Smooth muscle cell (in vitro differentiated cells): ENCODE data around the gene HK3. TPM values are rescaled to one million over a fixed set of nuclear protein-coding genes. Genes with fewer than 3 reads are reported as not detected.

Source experiments
- DNase-seq: peaks from one replicate; lab custom pipeline; 2025; ENCODE audit not compliant: unreplicated experiment; lab: John Stamatoyannopoulos, UW
- H2AFZ ChIP-seq: fragments of 200-600 bp; sonication (generic); 2 replicates; pipeline ENCODE4 v1.6.0; 2016; ENCODE audit warnings: antibody characterized with exemption, low read depth, mild to moderate bottlenecking
- H3F3A ChIP-seq: fragments of 200-600 bp; sonication (generic); 2 replicates; pipeline ENCODE4 v1.6.0; 2017; ENCODE audit warnings: antibody characterized with exemption, low read depth
- H3K27ac ChIP-seq: fragments of 200-600 bp; sonication (generic); 2 replicates; pipeline ENCODE4 v1.5.1; 2016; ENCODE audit warnings: low read depth, mild to moderate bottlenecking
- H3K27me3 ChIP-seq: fragments of 200-600 bp; sonication (generic); 2 replicates; pipeline ENCODE4 v1.6.1; 2016; ENCODE audit warnings: low read depth, mild to moderate bottlenecking
- H3K36me3 ChIP-seq: fragments of 200-600 bp; sonication (generic); 2 replicates; pipeline ENCODE4 v1.5.1; 2016; ENCODE audit warnings: low read depth
- H3K4me1 ChIP-seq: fragments of 200-600 bp; sonication (generic); 2 replicates; pipeline ENCODE4 v1.5.1; 2016; ENCODE audit warnings: low read depth
- H3K4me2 ChIP-seq: fragments of 200-600 bp; sonication (generic); 2 replicates; pipeline ENCODE4 v1.6.0; 2016; ENCODE audit warnings: mild to moderate bottlenecking
- H3K4me3 ChIP-seq: fragments of 200-600 bp; sonication (generic); 2 replicates; pipeline ENCODE4 v1.5.1; 2016; ENCODE audit warnings: mild to moderate bottlenecking
- H3K79me2 ChIP-seq: fragments of 200-600 bp; sonication (generic); 2 replicates; pipeline ENCODE4 v1.6.0; 2016; ENCODE audit warnings: low read depth, mild to moderate bottlenecking
- H3K9ac ChIP-seq: fragments of 200-600 bp; sonication (generic); 2 replicates; pipeline ENCODE4 v1.6.0; 2016; ENCODE audit warnings: low read depth
- H3K9me3 ChIP-seq: fragments of 200-600 bp; sonication (generic); replicated peaks from 2 replicates; pipeline ENCODE4 v1.5.1; 2016; ENCODE audit warnings: low read depth
- H4K20me1 ChIP-seq: fragments of 200-600 bp; sonication (generic); 2 replicates; pipeline ENCODE4 v1.6.0; 2016; ENCODE audit warnings: low read depth
- CTCF ChIP-seq: fragments of 200-600 bp; sonication (generic); IDR thresholded peaks from 2 replicates; pipeline ENCODE4 v1.5.1; 2017; ENCODE audit warnings: borderline replicate concordance, mild to moderate bottlenecking, antibody characterized with exemption; ENCODE audit not compliant: insufficient read depth, poor library complexity, severe bottlenecking
- WGBS: methylation state at CpG from one replicate; pipeline ENCODE4 v1.1.7; 2016; ENCODE audit warnings: low lambda C conversion rate; 5-methylcytosine and 5-hydroxymethylcytosine counted together
- polyA plus RNA-seq: library from polyadenylated mRNA; unstranded; fragments of >200 nt; fragmentation: Nextera tagmentation; extraction: Ambion mirVana; gene quantifications from 2 replicates; pipeline ENCODE4 v1.2.1, GENCODE V29; 2016
- total RNA-seq: library from RNA; depleted of rRNA; stranded (reverse); fragments of >200 nt; gene quantifications from 2 replicates; pipeline ENCODE4 v1.2.3, GENCODE V29; 2014

Gene HK3
- total and polyA plus RNA-seq, 2 experiments from 2014 or later: not detected

GRCh38 chr5:176934309-176934930, 35.3 kb upstream of the HK3 start:
- Histone ChIP-seq H3K4me1 (no peaks in the 10 kb centered on the region), H3K9me3 (no peaks in the 10 kb centered on the region), H3K4me2 (no peak overlapping the region), H4K20me1 (peaks cover 55% of the 10 kb centered on the region), H3K36me3 (peaks cover 8% of the 10 kb centered on the region), H3F3A (no peaks in the 10 kb centered on the region), H3K27ac (no peak overlapping the region), H3K4me3 (no peak overlapping the region), H2AFZ (no peak overlapping the region), H3K9ac (no peak overlapping the region), H3K27me3 (no peaks in the 10 kb centered on the region), H3K79me2 (no peaks in the 10 kb centered on the region)
- no peak for TF ChIP-seq CTCF
- DNase-seq: no peak
- 90% methylated on average over 7 of the region's 7 CpGs for WGBS

- H4K20me1 ChIP-seq: peaks cover 50% of the 10 kb centered on the region
- no peak overlapping the region for H3K4me2 ChIP-seq
- H3K27me3 ChIP-seq: no peaks in the 10 kb centered on the region
- peaks cover 5% of the 10 kb centered on the region for H3K79me2 ChIP-seq
- H3K36me3 ChIP-seq: peaks cover 8% of the 10 kb centered on the region
- no peak for TF ChIP-seq CTCF
- no peaks in the 10 kb centered on the region for H3K4me1 ChIP-seq
- no peak overlapping the region for H2AFZ ChIP-seq
- no peak overlapping the region for H3K9ac ChIP-seq
- H3K27ac ChIP-seq: no peak overlapping the region
- 100% methylated on average over 1 of the region's 1 CpG for WGBS
- H3F3A ChIP-seq: no peaks in the 10 kb centered on the region
- H3K4me3 ChIP-seq: no peak overlapping the region
- H3K9me3 ChIP-seq: no peaks in the 10 kb centered on the region
- no peak for DNase-seq
Measured at GRCh38 chr5:176929654-176930053, 30.5 kb upstream of the HK3 start.

DNA sequence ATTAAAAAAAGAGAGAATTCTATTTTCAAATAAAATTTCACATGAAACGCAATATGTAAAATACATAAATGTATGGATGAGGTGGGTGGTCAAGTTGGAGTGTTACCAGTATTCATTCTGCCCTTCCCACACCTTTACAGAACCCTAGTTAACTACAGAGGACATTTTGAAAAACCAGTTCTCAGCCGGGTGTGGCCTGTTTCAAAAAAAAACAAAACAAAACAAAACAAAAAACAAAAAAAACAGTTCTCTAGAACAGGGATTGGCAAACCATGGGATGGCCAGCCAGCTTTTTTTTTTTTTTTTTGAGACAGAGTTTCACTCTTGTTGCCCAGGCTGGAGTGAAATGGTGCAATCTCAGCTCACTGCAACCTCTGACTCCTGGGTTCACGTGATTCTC, 28.4 kb upstream of the HK3 start:
- no peak overlapping the region for H3K9ac ChIP-seq
- no peak overlapping the region for H2AFZ ChIP-seq
- H3K27me3 ChIP-seq: no peaks in the 10 kb centered on the region
- peaks cover 4% of the 10 kb centered on the region for H3K4me1 ChIP-seq
- TF ChIP-seq CTCF: no peak
- no peak overlapping the region for H3K4me3 ChIP-seq
- H3K4me2 ChIP-seq: no peak overlapping the region
- peaks cover 5% of the 10 kb centered on the region for H3K79me2 ChIP-seq
- no peaks in the 10 kb centered on the region for H3F3A ChIP-seq
- no peak for DNase-seq
- H3K9me3 ChIP-seq: no peaks in the 10 kb centered on the region
- no peak overlapping the region for H3K27ac ChIP-seq
- peaks cover 59% of the 10 kb centered on the region for H4K20me1 ChIP-seq
- WGBS: 95% methylated on average over 3 of the region's 3 CpGs
- peaks cover 8% of the 10 kb centered on the region for H3K36me3 ChIP-seq

GRCh38 chr5:176922817-176923216, 23.7 kb upstream of the HK3 start:
- WGBS: 60% methylated on average over 2 of the region's 2 CpGs
- Histone ChIP-seq H3K4me2 (no peak overlapping the region), H3K36me3 (no peaks in the 10 kb centered on the region), H3K79me2 (peaks cover 5% of the 10 kb centered on the region), H3K27ac (no peak overlapping the region), H3K4me1 (peaks cover 18% of the 10 kb centered on the region), H3F3A (no peaks in the 10 kb centered on the region), H3K9ac (no peak overlapping the region), H4K20me1 (peaks cover 92% of the 10 kb centered on the region), H3K9me3 (no peaks in the 10 kb centered on the region), H3K27me3 (no peaks in the 10 kb centered on the region), H3K4me3 (no peak overlapping the region), H2AFZ (no peak overlapping the region)
- no peak for DNase-seq
- TF ChIP-seq CTCF: no peak
